Left cardiac atrium (tissue), 4 donors: ENCODE data around the gene ATP2A2. TPM values are rescaled to one million over a fixed set of nuclear protein-coding genes. Genes with fewer than 3 reads are reported as not detected.
A peak's percentile ranks its signal among the peaks of the same experiment; 100 is the strongest.
"Not testable (repeated sequence)": the region's sequence is repeated elsewhere in the genome, so short reads cannot be mapped to it uniquely, and the experiment has no call there.

ENCODE experiments used
- ATAC-seq, 2 donors: fragments of 200-7000 bp; cut with Tn5 transposase; one replicate each; pipeline ENCODE4 v1.9.1; 2020; ENCODE audit warnings: mild to moderate bottlenecking in 2 of 2, moderate library complexity in 2 of 2
- DNase-seq: peaks from one replicate; pipeline ENCODE4 v3.0.0-alpha.2; 2020
- intact Hi-C, 2 donors: fragments of 100-400 bp; cut with DNase I; formaldehyde crosslinking; loops; one replicate each; pipeline versions ENCODE4 v1.14.1 to v1.15.1; 2022 to 2023
- total RNA-seq, 2 donors: library from RNA; stranded (reverse); fragmentation: NEBNext Ultra II Directional; extraction: Animal tissue kit (Norgen Biotek cat#: 25700); gene quantifications; one replicate each; pipeline ENCODE4 v1.2.1, GENCODE V29; 2021
- donor health status: DM: no; HTN: yes; CAD: no.
- donor health status: DM: no; HTN: yes; CAD: no; lungs with severe emphysema.
- donor health status: DM: yes; HTN: yes; CAD: no.
- donor health status: Dilated cardiomyopathy.

Gene ATP2A2
- total RNA-seq, 2 donors from 2014 or later: 2,696 to 3,455 TPM

DNA sequence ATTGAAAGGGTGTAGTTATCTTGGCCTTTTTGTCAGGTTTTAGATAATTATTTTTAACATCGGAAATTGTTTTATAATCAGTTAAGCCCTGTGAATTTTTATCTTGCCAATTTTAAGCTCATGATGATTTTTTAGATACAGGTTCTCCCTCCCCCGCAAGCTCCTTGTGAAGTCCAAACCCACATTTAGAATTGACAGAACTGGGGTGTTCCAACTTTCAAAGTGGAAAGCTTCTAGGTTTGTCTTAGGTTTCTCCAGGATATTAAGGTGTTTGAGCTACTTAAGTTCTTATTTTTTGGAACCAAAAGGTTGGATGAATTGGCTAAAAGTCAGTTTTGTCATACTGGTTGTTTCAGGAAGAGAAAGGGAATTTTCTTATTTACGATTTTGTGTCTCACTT lies 49.1 kb downstream of the ATP2A2 start:
- intact Hi-C loops: no loop called here
- DNase-seq (no peak), ATAC-seq (no peak)

DNA sequence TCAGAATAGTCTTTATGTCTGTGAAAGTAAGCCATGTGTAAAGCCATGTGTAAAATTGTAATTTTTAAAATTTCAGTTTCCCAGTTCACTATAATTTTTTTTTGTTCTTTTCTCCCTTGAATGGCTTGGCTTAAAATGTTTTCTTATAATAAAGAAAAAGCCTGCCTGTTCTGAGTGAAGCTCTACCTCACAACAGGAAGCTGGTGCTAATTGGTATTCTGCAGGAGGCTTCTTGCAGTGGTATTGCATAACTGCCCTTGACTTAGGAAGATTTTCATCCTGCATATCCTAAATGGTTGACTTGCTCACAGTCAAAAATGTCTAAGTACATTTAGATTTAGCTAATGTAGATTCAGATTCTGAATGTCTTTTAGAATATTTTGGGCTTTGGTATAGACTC lies 49.5 kb downstream of the ATP2A2 start:
- intact Hi-C loops: no loop called here
- DNase-seq: no peak
- ATAC-seq: no peak

DNA sequence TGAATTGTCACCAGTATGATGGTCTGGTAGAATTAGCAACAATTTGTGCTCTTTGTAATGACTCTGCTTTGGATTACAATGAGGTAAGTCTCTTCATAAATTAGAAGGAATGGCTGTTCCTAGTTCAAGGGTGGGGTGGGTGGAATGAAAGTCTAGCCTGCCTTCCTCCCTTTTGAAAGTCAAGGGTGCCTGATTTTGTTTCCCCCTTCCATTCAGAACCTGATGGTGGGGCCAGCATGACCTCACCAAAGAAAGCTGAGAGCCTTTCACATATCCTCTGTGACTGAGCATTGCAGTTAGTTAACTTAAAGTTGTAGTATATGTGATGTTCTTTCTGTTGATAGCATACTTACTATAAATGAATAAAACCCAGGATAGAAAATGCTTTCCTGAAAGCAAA lies 52.2 kb downstream of the ATP2A2 start:
- no peak for ATAC-seq
- intact Hi-C loops: no loop called here
- DNase-seq: no peak

DNA sequence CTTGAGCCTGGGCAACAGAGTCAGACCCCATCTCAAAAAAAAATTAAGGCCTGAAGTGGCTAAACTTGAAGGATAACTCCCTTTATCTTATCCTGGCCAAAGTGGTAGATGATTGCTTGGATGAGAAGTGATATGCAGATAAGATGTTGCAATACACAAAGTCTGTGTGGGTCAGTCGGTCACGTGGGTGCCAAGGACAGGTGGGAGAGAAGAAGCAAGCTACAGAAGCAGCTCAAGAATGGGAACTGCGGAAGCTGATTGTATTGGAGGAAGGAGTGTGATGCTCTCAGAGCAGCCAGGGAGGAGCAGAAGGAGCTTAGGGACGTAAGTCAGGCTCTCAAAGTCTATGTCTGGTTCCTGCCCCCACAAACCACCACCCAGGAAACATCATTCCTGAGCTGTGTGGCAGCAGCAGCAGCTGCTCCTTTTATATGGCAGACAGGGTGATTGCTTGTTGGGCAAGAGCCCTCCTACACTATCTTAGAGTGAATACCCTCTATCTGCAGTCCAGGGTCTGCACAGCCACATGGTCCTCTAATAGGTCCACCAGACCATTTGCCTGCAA lies 54.5 kb downstream of the ATP2A2 start:
- intact Hi-C loops: no loop called here

GRCh38 chr12:110337912-110338710 lies 57.1 kb downstream of the ATP2A2 start:
- ATAC-seq: no peak
- DNase-seq: no peak
- intact Hi-C loops: no loop called here

More for the DNA sequence above, 54.5 kb downstream of the ATP2A2 start:
- ATAC-seq: no peak
- no peak for DNase-seq

GRCh38 chr12:110338754-110339153 lies 57.7 kb downstream of the ATP2A2 start:
- no peak for ATAC-seq

DNA sequence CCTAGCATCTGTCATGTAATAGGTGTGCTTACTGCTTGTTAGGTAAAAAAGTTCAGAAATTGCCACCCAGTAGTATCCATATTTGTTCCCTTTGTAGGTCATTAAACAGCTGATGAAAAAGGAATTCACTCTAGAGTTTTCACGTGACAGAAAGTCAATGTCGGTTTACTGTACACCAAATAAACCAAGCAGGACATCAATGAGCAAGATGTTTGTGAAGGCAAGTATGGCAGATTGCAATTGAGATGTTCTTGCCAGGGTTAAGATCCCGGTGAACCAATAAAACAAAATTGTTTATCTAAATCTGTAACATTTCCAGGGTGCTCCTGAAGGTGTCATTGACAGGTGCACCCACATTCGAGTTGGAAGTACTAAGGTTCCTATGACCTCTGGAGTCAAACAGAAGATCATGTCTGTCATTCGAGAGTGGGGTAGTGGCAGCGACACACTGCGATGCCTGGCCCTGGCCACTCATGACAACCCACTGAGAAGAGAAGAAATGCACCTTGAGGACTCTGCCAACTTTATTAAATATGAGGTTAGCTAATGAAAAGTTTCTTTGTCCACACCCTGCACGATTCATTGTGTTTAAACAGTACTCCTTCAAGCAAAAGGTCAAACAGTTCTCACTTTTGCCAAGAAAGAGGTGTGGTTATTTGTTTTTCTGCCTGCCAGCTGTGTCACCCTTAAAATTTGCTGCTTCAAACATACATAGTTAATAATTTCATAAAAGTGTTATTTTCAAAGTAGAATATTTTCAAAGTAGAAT lies 58.3 kb downstream of the ATP2A2 start:
- DNase-seq: no peak
- intact Hi-C loops: no loop called here
- ATAC-seq: no peak

More at GRCh38 chr12:110338754-110339153, 57.7 kb downstream of the ATP2A2 start:
- intact Hi-C loops: no loop called here
- DNase-seq: no peak

GRCh38 chr12:110340261-110340660 lies 59.2 kb downstream of the ATP2A2 start:
- intact Hi-C loops, ATAC-seq: not testable (repeated sequence)

DNA sequence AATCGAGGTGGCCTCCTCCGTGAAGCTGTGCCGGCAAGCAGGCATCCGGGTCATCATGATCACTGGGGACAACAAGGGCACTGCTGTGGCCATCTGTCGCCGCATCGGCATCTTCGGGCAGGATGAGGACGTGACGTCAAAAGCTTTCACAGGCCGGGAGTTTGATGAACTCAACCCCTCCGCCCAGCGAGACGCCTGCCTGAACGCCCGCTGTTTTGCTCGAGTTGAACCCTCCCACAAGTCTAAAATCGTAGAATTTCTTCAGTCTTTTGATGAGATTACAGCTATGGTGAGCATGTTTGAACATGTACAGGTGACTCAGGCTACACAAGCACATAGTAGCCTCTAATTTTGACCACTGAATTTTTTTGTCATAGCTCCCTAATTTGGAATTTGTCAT lies 59.7 kb downstream of the ATP2A2 start:
- ATAC-seq (peak in 1 of 2 donors; percentile 20), DNase-seq (no peak)
- intact Hi-C loops: no loop called here

More at GRCh38 chr12:110340261-110340660, 59.2 kb downstream of the ATP2A2 start:
- not testable (repeated sequence) for DNase-seq

GRCh38 chr12:110342157-110342556 lies 61.1 kb downstream of the ATP2A2 start:
- DNase-seq (no peak), ATAC-seq (no peak)

GRCh38 chr12:110343114-110343513 lies 62.1 kb downstream of the ATP2A2 start:
- intact Hi-C loops: no loop called here
- no peak for ATAC-seq
- no peak for DNase-seq

More at GRCh38 chr12:110342157-110342556, 61.1 kb downstream of the ATP2A2 start:
- intact Hi-C loops: no loop called here

GRCh38 chr12:110343736-110344555 lies 62.9 kb downstream of the ATP2A2 start:
- ATAC-seq (no peak), DNase-seq (no peak)
- intact Hi-C loops: no loop called here

DNA sequence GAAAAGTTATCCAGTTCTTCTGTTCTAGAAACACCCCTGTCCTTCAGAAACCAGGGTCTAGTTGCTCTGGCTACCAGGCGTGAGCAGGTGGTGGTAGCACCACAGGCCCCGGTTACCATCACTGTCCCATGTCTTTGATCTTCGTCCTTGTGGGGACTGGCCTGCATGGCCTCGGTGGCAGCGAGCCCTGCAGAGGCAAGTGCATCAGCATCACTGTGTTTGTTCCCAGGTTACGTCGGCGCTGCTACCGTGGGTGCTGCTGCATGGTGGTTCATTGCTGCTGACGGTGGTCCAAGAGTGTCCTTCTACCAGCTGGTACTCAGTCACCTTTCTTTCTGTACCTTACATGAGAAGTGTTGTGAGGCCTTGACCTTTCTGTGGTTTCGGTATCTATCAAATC lies 63.6 kb downstream of the ATP2A2 start:
- ATAC-seq (no peak), DNase-seq (no peak)
- intact Hi-C loops: no loop called here

DNA sequence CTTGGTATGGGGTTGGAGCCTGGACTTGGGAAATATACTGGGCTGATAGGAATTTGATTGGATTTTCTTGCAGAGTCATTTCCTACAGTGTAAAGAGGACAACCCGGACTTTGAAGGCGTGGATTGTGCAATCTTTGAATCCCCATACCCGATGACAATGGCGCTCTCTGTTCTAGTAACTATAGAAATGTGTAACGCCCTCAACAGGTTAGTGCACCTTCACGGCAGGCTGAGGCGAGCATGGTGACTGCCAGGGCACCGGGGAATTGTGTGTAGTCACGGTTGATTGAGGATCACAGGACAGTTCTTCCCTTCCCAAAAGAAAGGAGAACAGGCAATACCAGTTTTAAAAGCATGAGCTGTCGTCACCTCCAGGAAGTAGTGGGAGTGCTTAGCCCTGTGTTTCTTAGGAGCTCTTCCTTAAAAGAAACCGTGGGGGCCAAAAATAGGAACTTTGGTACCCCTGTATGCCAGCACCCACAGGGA lies 64.2 kb downstream of the ATP2A2 start:
- DNase-seq: no peak
- peak in 1 of 2 donors; percentile 15 for ATAC-seq

GRCh38 chr12:110345963-110346362 lies 64.9 kb downstream of the ATP2A2 start:
- ATAC-seq (no peak), DNase-seq (no peak)
- intact Hi-C loops: no loop called here

More for the DNA sequence above, 64.2 kb downstream of the ATP2A2 start:
- intact Hi-C loops: no loop called here

- intact Hi-C loops: no loop called here
- ATAC-seq (no peak), DNase-seq (no peak)
Measured at GRCh38 chr12:110347767-110348166, 66.7 kb downstream of the ATP2A2 start.

- ATAC-seq: no peak
- intact Hi-C loops: no loop called here
Measured at GRCh38 chr12:110348431-110349059, 67.5 kb downstream of the ATP2A2 start.

DNA sequence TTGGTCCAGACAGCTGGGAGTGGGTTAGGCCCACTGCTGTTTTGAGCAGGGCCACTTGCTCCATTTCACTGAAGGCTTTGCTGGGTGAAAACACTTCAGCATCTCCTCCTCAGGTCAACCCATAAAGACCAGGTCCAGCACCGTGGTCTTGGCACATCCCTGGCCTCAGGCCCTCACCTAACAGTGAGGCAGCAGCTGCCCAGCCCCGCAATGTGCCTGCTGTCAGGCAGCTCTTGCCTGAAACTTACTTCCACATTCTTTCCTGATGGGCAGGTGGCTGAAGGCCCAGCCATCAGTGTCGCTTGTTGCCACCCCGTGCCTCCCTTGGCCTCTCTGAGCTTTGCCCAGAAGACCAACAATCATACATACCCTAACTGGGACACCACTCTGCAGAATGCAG lies 68.0 kb downstream of the ATP2A2 start:
- DNase-seq: no peak
- intact Hi-C loops: no loop called here
- no peak for ATAC-seq

More at GRCh38 chr12:110348431-110349059, 67.5 kb downstream of the ATP2A2 start:
- DNase-seq: no peak
